ENCODE results near the gene ZNF648. TPM values are rescaled to one million over a fixed set of nuclear protein-coding genes. Genes with fewer than 3 reads are reported as not detected.

Gene ZNF648
- total RNA-seq, 1 donor = not detected

- Histone ChIP-seq H3K4me2 (ENCODE audit: insufficient read depth, low read length) (no peak overlapping the region), H3K27me3 (ENCODE audit: insufficient read depth, low read length) (no peaks in the 10 kb centered on the region), H4K20me1 (ENCODE audit: insufficient read depth, low read length) (no peaks in the 10 kb centered on the region), H3K27ac (ENCODE audit: low read depth, low read length) (no peak overlapping the region), H3K4me3 (ENCODE audit: insufficient read depth, low read length) (no peak overlapping the region), H2AFZ (ENCODE audit: low read length) (no peak overlapping the region), H3K36me3 (ENCODE audit: insufficient read depth, low read length) (no peaks in the 10 kb centered on the region), H3K9me3 (ENCODE audit: low read depth, low read length) (no peaks in the 10 kb centered on the region), H3K4me1 (ENCODE audit: insufficient read depth, low read length) (no peaks in the 10 kb centered on the region), H3K79me2 (ENCODE audit: insufficient read depth, low read length) (no peaks in the 10 kb centered on the region)
- no peak for DNase-seq (ENCODE audit: insufficient read length, low spot score, missing footprints)
- TF ChIP-seq, protein P1, sequence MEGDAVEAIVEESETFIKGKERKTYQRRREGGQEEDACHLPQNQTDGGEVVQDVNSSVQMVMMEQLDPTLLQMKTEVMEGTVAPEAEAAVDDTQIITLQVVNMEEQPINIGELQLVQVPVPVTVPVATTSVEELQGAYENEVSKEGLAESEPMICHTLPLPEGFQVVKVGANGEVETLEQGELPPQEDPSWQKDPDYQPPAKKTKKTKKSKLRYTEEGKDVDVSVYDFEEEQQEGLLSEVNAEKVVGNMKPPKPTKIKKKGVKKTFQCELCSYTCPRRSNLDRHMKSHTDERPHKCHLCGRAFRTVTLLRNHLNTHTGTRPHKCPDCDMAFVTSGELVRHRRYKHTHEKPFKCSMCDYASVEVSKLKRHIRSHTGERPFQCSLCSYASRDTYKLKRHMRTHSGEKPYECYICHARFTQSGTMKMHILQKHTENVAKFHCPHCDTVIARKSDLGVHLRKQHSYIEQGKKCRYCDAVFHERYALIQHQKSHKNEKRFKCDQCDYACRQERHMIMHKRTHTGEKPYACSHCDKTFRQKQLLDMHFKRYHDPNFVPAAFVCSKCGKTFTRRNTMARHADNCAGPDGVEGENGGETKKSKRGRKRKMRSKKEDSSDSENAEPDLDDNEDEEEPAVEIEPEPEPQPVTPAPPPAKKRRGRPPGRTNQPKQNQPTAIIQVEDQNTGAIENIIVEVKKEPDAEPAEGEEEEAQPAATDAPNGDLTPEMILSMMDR (IDR thresholded peaks at IDR 0.05; ENCODE audit: extremely low read depth, low read depth, low read length) = no peak
Measured at GRCh38 chr1:182093781-182094180, 32.3 kb upstream of the ZNF648 start.

DNA sequence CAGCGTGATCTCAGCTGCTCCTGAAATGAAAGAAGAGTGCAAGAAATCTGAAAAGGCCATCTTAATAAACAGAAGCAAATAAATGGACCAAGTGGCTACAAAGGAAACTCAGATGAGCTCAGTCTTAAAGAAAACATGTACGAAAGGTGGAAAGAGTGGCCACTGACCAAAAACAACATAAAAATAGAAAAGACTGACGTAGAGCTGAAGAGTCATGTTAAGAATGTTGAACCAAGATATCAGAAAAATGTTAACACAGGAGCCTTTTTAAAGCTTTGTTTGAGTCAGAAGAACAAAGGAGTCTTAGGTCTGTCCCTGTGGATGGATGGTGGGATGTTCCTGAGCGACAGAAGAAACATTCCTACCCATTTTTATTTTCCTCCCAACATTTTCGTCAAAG, 30.8 kb upstream of the ZNF648 start:
- Histone ChIP-seq H3K36me3 (ENCODE audit: insufficient read depth, low read length) (no peaks in the 10 kb centered on the region), H3K4me2 (ENCODE audit: insufficient read depth, low read length) (no peak overlapping the region), H3K9me3 (ENCODE audit: low read depth, low read length) (no peaks in the 10 kb centered on the region), H3K4me1 (ENCODE audit: insufficient read depth, low read length) (no peaks in the 10 kb centered on the region), H3K27ac (ENCODE audit: low read depth, low read length) (no peak overlapping the region), H3K27me3 (ENCODE audit: insufficient read depth, low read length) (no peaks in the 10 kb centered on the region), H2AFZ (ENCODE audit: low read length) (no peak overlapping the region), H4K20me1 (ENCODE audit: insufficient read depth, low read length) (no peaks in the 10 kb centered on the region), H3K4me3 (ENCODE audit: insufficient read depth, low read length) (no peak overlapping the region), H3K79me2 (ENCODE audit: insufficient read depth, low read length) (no peaks in the 10 kb centered on the region)
- TF ChIP-seq, protein P1 (IDR thresholded peaks at IDR 0.05; ENCODE audit: extremely low read depth, low read depth, low read length) = no peak
- no peak for DNase-seq (ENCODE audit: insufficient read length, low spot score, missing footprints)

- Histone ChIP-seq H3K27me3 (ENCODE audit: insufficient read depth, low read length) (no peaks in the 10 kb centered on the region), H3K4me3 (ENCODE audit: insufficient read depth, low read length) (no peak overlapping the region), H3K27ac (ENCODE audit: low read depth, low read length) (no peak overlapping the region), H3K4me2 (ENCODE audit: insufficient read depth, low read length) (no peak overlapping the region), H3K36me3 (ENCODE audit: insufficient read depth, low read length) (no peaks in the 10 kb centered on the region), H3K79me2 (ENCODE audit: insufficient read depth, low read length) (no peaks in the 10 kb centered on the region), H4K20me1 (ENCODE audit: insufficient read depth, low read length) (no peaks in the 10 kb centered on the region), H2AFZ (ENCODE audit: low read length) (no peak overlapping the region), H3K9me3 (ENCODE audit: low read depth, low read length) (no peaks in the 10 kb centered on the region), H3K4me1 (ENCODE audit: insufficient read depth, low read length) (no peaks in the 10 kb centered on the region)
- TF ChIP-seq, protein P1 (IDR thresholded peaks at IDR 0.05; ENCODE audit: extremely low read depth, low read depth, low read length) = no peak
- DNase-seq (ENCODE audit: insufficient read length, low spot score, missing footprints) = no peak
Measured at GRCh38 chr1:182091083-182091482, 29.6 kb upstream of the ZNF648 start.

GRCh38 chr1:182087719-182088350, 26.3 kb upstream of the ZNF648 start:
- TF ChIP-seq, protein P1 (IDR thresholded peaks at IDR 0.05; ENCODE audit: extremely low read depth, low read depth, low read length) = no peak
- no peaks in the 10 kb centered on the region for H3K79me2 ChIP-seq (ENCODE audit: insufficient read depth, low read length)
- H3K36me3 ChIP-seq (ENCODE audit: insufficient read depth, low read length) = no peaks in the 10 kb centered on the region

More at GRCh38 chr1:182087719-182088350, 26.3 kb upstream of the ZNF648 start:
- Histone ChIP-seq H3K27me3 (ENCODE audit: insufficient read depth, low read length) (no peaks in the 10 kb centered on the region), H3K4me2 (ENCODE audit: insufficient read depth, low read length) (no peak overlapping the region), H3K9me3 (ENCODE audit: low read depth, low read length) (no peaks in the 10 kb centered on the region), H3K27ac (ENCODE audit: low read depth, low read length) (no peak overlapping the region), H2AFZ (ENCODE audit: low read length) (no peak overlapping the region), H3K4me3 (ENCODE audit: insufficient read depth, low read length) (no peak overlapping the region), H4K20me1 (ENCODE audit: insufficient read depth, low read length) (no peaks in the 10 kb centered on the region), H3K4me1 (ENCODE audit: insufficient read depth, low read length) (no peaks in the 10 kb centered on the region)
- peak; percentile 37 for DNase-seq (ENCODE audit: insufficient read length, low spot score, missing footprints)

Data from osteoblast (primary cell).